Fibroblast of the aortic adventitia (primary cell): ENCODE measurements around the gene MUC12. TPM values are rescaled to one million over a fixed set of nuclear protein-coding genes. Genes with fewer than 3 reads are reported as not detected.

Experiments
- DNase-seq: peaks from one replicate; pipeline ENCODE4 v3.0.0-alpha.2; 2010; ENCODE audit warnings: low read depth
- H3K4me3 ChIP-seq: 2 replicates; pipeline ENCODE4 v1.5.1; 2011; ENCODE audit warnings: low read depth, mild to moderate bottlenecking, control low read depth, low read length, moderate library complexity
- CTCF ChIP-seq: IDR thresholded peaks from 2 replicates; pipeline ENCODE4 v1.5.1; 2011; ENCODE audit warnings: mild to moderate bottlenecking, low read length, control low read depth, inconsistent platforms; ENCODE audit not compliant: insufficient read depth
- total RNA-seq: library from RNA; depleted of rRNA; stranded (reverse); fragments of >200 nt; gene quantifications from 2 replicates; pipeline ENCODE4 v1.2.3, GENCODE V29; 2012; ENCODE audit warnings: low replicate concordance

MUC12 gene
- total RNA-seq, 1 donor, result not detected

GRCh38 chr7:100959894-100960293, 9.5 kb upstream of the MUC12 start:
- no peak overlapping the region for H3K4me3 ChIP-seq
- no peak for TF ChIP-seq CTCF
- no peak for DNase-seq

- no peak for DNase-seq
- TF ChIP-seq CTCF, result no peak
- H3K4me3 ChIP-seq, result no peak overlapping the region
These were observed 6.8 kb upstream of the MUC12 start for GRCh38 chr7:100962537-100962936.

GRCh38 chr7:100963386-100963785, 6.0 kb upstream of the MUC12 start:
- no peak overlapping the region for H3K4me3 ChIP-seq
- DNase-seq, result no peak
- TF ChIP-seq CTCF, result no peak

- TF ChIP-seq CTCF, result no peak
- H3K4me3 ChIP-seq, result no peak overlapping the region
- DNase-seq, result no peak
These were observed 5.5 kb upstream of the MUC12 start for GRCh38 chr7:100963874-100964273.

GRCh38 chr7:100964630-100965029, 4.7 kb upstream of the MUC12 start:
- TF ChIP-seq CTCF, result no peak
- no peak for DNase-seq

GRCh38 chr7:100965045-100965722, 4.2 kb upstream of the MUC12 start:
- DNase-seq, result no peak
- no peak overlapping the region for H3K4me3 ChIP-seq
- TF ChIP-seq CTCF, result no peak

More at GRCh38 chr7:100964630-100965029, 4.7 kb upstream of the MUC12 start:
- H3K4me3 ChIP-seq, result no peak overlapping the region
